Activated naive CD8-positive, alpha-beta T cell treated with anti-CD3 and anti-CD28 coated beads, Interleukin-2, amount 10 ng/mL, durations not matched to agents 7 days and 5 days (primary cell): ENCODE results near the gene MAML2. TPM values are rescaled to one million over a fixed set of nuclear protein-coding genes. Genes with fewer than 3 reads are reported as not detected.

Experiments
- ATAC-seq: fragments of 150-1000 bp; cut with Tn5 transposase; one replicate; pipeline ENCODE4 v1.10.0; 2021; ENCODE audit warnings: low read depth, moderate library complexity
- POLR2A ChIA-PET: fragments of 350-600 bp; sonication (Branson Sonifier 250); formaldehyde crosslinking; loops from one replicate; lab custom pipeline; 2021; ENCODE audit warnings: antibody characterized with exemption; lab: Charles Lee
- DNase-seq: peaks from one replicate; pipeline ENCODE4 v3.0.0; 2021
- H3K27ac Mint-ChIP-seq: one replicate; pipeline ENCODE4 v1.8.0; 2022; ENCODE audit warnings: mild to moderate bottlenecking, mixed read lengths
- H3K27me3 Mint-ChIP-seq: one replicate; pipeline ENCODE4 v1.8.0; 2022; ENCODE audit warnings: mild to moderate bottlenecking, moderate library complexity, mixed read lengths
- H3K36me3 Mint-ChIP-seq: one replicate; pipeline ENCODE4 v1.8.0; 2021; ENCODE audit warnings: mild to moderate bottlenecking, mixed read lengths
- H3K4me1 Mint-ChIP-seq: one replicate; pipeline ENCODE4 v1.8.0; 2021; ENCODE audit warnings: mixed read lengths
- H3K4me3 Mint-ChIP-seq: one replicate; pipeline ENCODE4 v1.8.0; 2022; ENCODE audit warnings: mild to moderate bottlenecking, moderate library complexity, mixed read lengths
- H3K9me3 Mint-ChIP-seq: one replicate; pipeline ENCODE4 v1.8.0; 2021; ENCODE audit warnings: mixed read lengths
- microRNA-seq: library from miRNA; unstranded; fragments of <30 nt; microRNA quantifications from one replicate; pipeline ENCODE4 v1.2.0, GENCODE V29; 2022
- total RNA-seq, 2 experiments: library from RNA; stranded (reverse); gene quantifications; one replicate each; pipeline ENCODE4 v1.2.3, GENCODE V29; 2021

MAML2 gene
- total RNA-seq, 2 experiments from 2014 or later = 18.6 to 20.5 TPM

DNA sequence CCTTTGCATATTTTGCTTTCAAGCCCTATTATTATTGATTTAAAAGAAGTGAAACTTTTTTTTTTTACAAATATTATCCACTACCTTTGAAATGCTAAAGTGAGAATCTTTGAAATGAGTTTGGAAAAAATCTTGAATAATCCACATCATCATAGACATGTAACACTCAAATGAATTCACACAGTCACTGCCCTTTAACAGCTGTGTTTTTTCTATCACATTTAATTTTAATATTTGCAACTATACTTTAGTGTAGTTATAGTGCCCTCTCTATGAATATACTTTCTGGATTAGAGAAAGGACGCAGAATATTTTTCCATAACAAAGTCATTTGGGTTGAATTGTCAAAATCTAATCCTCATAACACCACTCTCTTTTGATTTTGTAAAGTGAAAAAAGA is 381.2 kb downstream of the MAML2 start:
- no peak overlapping the region for H3K27ac Mint-ChIP-seq
- POLR2A ChIA-PET = no interaction called here
- H3K4me3 Mint-ChIP-seq = no peak overlapping the region
- ATAC-seq (no peak), DNase-seq (no peak)
- no peaks in the 10 kb centered on the region for H3K4me1 Mint-ChIP-seq
- H3K36me3 Mint-ChIP-seq = no peaks in the 10 kb centered on the region
- no peaks in the 10 kb centered on the region for H3K27me3 Mint-ChIP-seq
- H3K9me3 Mint-ChIP-seq = no peaks in the 10 kb centered on the region

DNA sequence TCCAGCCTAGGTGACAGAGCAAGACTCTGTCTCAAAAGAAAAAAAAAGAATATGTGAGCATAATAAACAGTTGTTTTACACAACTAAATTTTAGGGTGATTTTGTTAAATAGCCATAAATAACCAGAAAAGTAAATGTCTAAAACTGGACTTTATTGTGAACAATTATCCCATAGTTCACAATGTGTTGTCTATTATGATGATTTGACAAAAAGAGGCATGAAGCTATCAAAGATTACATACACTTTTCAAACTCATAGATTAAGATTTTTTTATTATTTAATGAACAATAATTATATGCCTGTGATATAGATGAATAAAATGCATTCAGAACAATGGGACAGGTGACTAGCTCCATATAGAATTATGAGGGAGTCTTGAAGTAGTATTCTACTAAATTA is 392.1 kb downstream of the MAML2 start:
- no peak for ATAC-seq
- Mint-ChIP-seq H3K4me3 (no peak overlapping the region), H3K36me3 (peaks cover 11% of the 10 kb centered on the region), H3K27me3 (no peaks in the 10 kb centered on the region), H3K9me3 (peaks cover 19% of the 10 kb centered on the region), H3K27ac (no peak overlapping the region), H3K4me1 (no peaks in the 10 kb centered on the region)
- POLR2A ChIA-PET = no interaction called here
- DNase-seq = no peak

DNA sequence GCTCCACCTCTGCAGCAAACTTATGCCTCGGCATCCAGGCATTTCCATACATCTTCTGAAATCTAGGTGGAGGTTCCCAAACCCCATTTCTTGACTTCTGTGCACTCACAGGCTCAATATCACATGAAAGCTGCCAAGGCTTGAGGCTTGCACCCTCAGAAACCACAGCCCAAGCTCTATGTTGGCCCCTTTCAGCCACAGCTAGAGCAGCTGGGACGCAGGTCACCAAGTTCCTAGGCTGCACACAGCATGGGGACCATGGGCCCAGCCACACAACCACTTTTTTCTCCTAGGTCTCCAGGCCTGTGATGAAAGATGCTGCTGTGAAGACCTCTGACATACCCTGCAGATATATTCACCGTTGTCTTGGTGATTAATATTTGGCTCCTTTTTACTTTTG is 394.4 kb downstream of the MAML2 start:
- ATAC-seq = no peak
- Mint-ChIP-seq H3K36me3 (peaks cover 18% of the 10 kb centered on the region), H3K27ac (no peak overlapping the region), H3K9me3 (peaks cover 24% of the 10 kb centered on the region), H3K27me3 (no peaks in the 10 kb centered on the region), H3K4me3 (no peak overlapping the region), H3K4me1 (no peaks in the 10 kb centered on the region)
- no peak for DNase-seq
- POLR2A ChIA-PET = no interaction called here

DNA sequence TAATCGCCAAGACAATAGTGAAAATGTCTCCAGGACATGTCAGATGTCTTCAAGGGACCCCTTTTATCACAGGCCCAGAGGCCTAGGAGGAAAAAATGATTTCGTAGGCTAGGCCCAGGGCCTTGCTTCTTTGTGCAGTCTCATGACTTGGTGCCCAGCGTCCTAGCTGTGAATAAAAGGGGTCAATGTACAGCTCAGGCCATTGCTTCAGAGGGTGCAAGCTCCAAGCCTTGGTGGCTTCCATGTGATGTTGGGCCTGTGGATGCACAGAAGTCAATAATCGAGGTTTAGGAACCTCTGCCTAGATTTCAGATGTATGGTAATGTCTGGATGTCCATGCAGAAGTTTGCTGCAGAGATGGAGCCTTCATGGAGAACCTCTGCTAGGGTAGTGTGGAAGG is 398.4 kb downstream of the MAML2 start:
- no peaks in the 10 kb centered on the region for H3K4me1 Mint-ChIP-seq
- DNase-seq = no peak
- no peak overlapping the region for H3K4me3 Mint-ChIP-seq
- H3K36me3 Mint-ChIP-seq = peaks cover 14% of the 10 kb centered on the region
- POLR2A ChIA-PET = no interaction called here
- H3K27me3 Mint-ChIP-seq = no peaks in the 10 kb centered on the region
- H3K27ac Mint-ChIP-seq = no peak overlapping the region
- no peak for ATAC-seq
- peaks cover 23% of the 10 kb centered on the region for H3K9me3 Mint-ChIP-seq

DNA sequence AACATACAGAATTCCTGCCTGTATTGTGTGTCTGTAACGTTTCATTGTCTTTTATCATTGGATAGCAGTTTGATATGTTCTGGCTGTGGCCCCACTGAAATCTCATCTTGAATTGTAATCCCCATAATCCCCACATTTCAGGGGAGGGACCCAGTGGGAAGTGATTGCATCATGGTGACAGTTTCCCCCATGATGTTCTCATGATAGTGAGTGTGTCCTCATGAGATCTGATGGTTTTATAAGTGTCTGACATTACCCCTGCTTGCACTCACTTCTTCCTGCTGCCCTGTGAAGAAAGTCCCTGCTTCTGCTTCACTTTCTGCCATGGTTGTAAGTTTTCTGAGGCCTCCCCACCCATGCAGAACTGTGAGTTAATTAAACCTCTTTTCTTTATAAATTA is 399.4 kb downstream of the MAML2 start:
- H3K4me3 Mint-ChIP-seq = no peak overlapping the region
- no peaks in the 10 kb centered on the region for H3K4me1 Mint-ChIP-seq
- POLR2A ChIA-PET = no interaction called here
- H3K27ac Mint-ChIP-seq = no peak overlapping the region
- H3K9me3 Mint-ChIP-seq = peaks cover 16% of the 10 kb centered on the region
- ATAC-seq (no peak), DNase-seq (no peak)
- no peaks in the 10 kb centered on the region for H3K27me3 Mint-ChIP-seq
- H3K36me3 Mint-ChIP-seq = peaks cover 14% of the 10 kb centered on the region

DNA sequence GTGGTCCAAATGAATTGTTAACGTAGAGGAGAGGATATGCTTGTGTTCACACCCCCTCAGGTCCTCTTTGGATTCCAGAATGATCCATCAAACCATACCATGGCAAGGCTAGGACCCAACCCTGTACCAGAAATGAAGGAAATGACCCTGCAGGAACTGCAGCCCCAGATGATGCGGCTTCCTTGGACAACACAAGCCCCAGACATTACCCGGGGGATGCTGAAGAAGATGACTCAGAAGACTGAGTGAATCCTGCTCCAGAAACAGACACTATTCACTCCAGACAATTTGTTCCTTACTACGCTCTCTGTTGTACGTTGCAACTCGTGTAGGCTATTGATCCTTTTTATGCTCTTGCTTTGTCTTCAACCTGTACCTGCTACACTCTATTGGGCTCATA is 403.9 kb downstream of the MAML2 start:
- Mint-ChIP-seq H3K4me1 (no peaks in the 10 kb centered on the region), H3K27me3 (no peaks in the 10 kb centered on the region), H3K9me3 (peaks cover 4% of the 10 kb centered on the region), H3K4me3 (no peak overlapping the region), H3K36me3 (peaks cover 2% of the 10 kb centered on the region), H3K27ac (no peak overlapping the region)
- POLR2A ChIA-PET = no interaction called here
- DNase-seq = no peak
- ATAC-seq = no peak

DNA sequence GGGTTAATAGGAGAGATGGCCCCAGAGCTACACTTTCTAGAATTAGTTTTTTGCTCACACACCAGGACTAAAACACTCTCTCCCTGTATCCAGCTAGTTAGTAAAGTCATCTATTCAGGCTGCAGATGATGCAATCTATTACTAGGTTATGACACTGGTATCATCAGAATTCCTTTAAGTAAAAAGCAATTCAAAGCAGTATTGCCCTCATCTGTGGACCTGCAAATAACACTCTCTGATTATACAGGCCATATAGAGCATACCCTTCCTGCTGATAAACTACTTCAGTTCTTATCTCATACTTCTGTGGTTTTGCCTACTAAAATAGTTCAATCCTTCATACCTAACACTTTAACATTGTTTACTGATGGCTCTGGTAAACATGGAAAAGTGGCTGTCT is 405.6 kb downstream of the MAML2 start:
- ATAC-seq = no peak
- H3K4me3 Mint-ChIP-seq = no peak overlapping the region
- H3K27ac Mint-ChIP-seq = no peak overlapping the region
- H3K9me3 Mint-ChIP-seq = no peaks in the 10 kb centered on the region
- no peaks in the 10 kb centered on the region for H3K27me3 Mint-ChIP-seq
- no peaks in the 10 kb centered on the region for H3K4me1 Mint-ChIP-seq
- POLR2A ChIA-PET = no interaction called here
- DNase-seq = no peak
- H3K36me3 Mint-ChIP-seq = no peaks in the 10 kb centered on the region

DNA sequence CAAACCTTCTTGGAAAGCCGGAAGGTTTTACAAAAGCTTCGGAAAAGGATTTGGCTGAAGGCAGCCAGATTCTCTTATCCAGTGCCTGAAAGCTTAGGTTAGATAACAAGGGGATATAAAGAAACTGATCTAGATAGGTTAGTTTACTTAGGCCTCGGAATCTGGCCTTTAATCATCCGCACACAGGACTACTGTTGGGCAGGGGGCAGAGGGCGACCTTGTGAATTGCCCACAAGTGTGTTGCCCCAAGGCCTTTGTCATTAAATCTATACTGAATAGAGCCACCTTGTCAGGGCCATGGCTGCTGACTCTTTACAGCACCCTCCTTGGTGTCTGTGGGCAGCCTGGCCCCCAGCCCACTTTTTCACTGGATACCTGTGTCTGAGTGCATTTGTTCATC is 409.4 kb downstream of the MAML2 start:
- no peak overlapping the region for H3K27ac Mint-ChIP-seq
- ATAC-seq = no peak

DNA sequence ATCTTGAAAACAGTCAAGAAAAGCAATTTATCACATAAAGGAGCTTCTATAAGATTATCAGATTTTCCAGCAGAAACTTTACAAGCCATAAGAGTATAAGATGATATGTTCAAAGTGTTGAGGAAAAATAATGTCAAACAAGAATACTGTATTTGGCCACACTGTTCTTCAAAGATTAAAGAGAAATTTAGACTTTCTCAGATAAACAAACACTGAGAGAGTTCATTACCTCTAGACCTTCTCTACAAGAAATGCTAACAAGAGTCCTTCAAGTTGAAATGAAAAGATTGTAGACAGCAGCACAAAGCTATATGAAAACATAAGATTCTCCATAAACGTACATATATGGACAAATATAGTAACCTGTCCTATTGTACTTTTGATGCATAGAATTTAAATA is 411.1 kb downstream of the MAML2 start:
- peaks cover 7% of the 10 kb centered on the region for H3K9me3 Mint-ChIP-seq
- no peak overlapping the region for H3K4me3 Mint-ChIP-seq
- H3K27me3 Mint-ChIP-seq = peaks cover 3% of the 10 kb centered on the region
- H3K4me1 Mint-ChIP-seq = no peaks in the 10 kb centered on the region
- ATAC-seq = no peak
- H3K27ac Mint-ChIP-seq = no peak overlapping the region
- no peak for DNase-seq
- peaks cover 9% of the 10 kb centered on the region for H3K36me3 Mint-ChIP-seq
- POLR2A ChIA-PET = no interaction called here

More for the DNA sequence above, 409.4 kb downstream of the MAML2 start:
- Mint-ChIP-seq H3K36me3 (peaks cover 7% of the 10 kb centered on the region), H3K4me1 (no peaks in the 10 kb centered on the region), H3K4me3 (no peak overlapping the region), H3K9me3 (peaks cover 5% of the 10 kb centered on the region), H3K27me3 (peaks cover 1% of the 10 kb centered on the region)
- DNase-seq = no peak
- POLR2A ChIA-PET = no interaction called here

DNA sequence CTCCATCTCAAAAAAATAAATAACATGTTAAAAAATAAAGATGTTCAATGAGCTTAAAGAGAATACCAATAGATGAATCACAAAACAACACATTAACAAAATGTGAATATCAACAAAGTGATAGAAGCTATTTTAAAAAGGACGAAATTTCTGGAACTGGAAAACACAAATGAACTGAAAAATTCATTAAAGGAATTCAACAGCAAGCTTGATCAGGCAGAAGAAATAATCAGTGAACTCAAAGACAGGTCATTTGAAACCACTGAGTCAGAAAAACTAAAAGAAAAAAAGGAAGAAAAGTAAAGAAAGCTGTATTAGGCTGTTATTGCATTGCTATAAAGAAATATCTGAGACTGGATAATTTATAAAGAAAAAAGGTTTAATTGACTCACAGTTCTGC is 412.0 kb downstream of the MAML2 start:
- H3K9me3 Mint-ChIP-seq = peaks cover 7% of the 10 kb centered on the region
- H3K27me3 Mint-ChIP-seq = peaks cover 8% of the 10 kb centered on the region
- ATAC-seq (no peak), DNase-seq (no peak)
- POLR2A ChIA-PET = no interaction called here
- H3K4me1 Mint-ChIP-seq = peaks cover 1% of the 10 kb centered on the region
- H3K36me3 Mint-ChIP-seq = peaks cover 9% of the 10 kb centered on the region
- no peak overlapping the region for H3K4me3 Mint-ChIP-seq
- no peak overlapping the region for H3K27ac Mint-ChIP-seq

DNA sequence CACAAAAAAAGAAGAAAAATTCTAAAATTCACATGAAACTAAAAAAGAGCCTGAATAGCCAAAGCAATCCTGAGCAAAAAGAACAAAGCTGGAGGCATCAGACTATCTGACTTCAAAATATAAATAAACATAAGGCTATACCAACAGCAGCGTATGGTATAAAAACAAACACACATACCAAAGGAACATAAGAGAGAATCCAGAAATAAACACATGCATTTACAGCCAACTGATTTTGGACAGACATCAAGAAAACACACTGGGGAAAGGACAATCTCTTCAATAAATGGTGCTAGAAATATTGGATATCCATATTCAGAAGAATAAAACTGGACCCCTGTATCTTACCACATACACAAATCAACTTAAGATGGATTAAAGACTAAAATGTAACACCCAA is 416.3 kb downstream of the MAML2 start:
- no peak overlapping the region for H3K4me3 Mint-ChIP-seq
- no peak for DNase-seq
- peaks cover 13% of the 10 kb centered on the region for H3K36me3 Mint-ChIP-seq
- no peak overlapping the region for H3K27ac Mint-ChIP-seq
- POLR2A ChIA-PET = no interaction called here
- ATAC-seq = no peak
- peaks cover 7% of the 10 kb centered on the region for H3K9me3 Mint-ChIP-seq
- peaks cover 23% of the 10 kb centered on the region for H3K4me1 Mint-ChIP-seq
- H3K27me3 Mint-ChIP-seq = peaks cover 8% of the 10 kb centered on the region

Small RNAs within 50 kb of the gene (microRNA-seq; reads per million reads assigned to microRNA genes)
- gene MIR1260B = not detected

Other genes with a start within 250 kb of the MAML2 start
- 10 to 100 TPM; 34.6 to 40.3 TPM for gene CCDC82, start 46.7 kb upstream of the MAML2 start, total RNA-seq
- 10 to 100 TPM; 12.7 to 14.1 TPM for gene JRKL, start 46.8 kb upstream of the MAML2 start, total RNA-seq